SIG-M5 treated with dmso at 0.1 percent for 504 hours (cell line): ENCODE data around the gene DUS3L.

ENCODE experiments used
- DNase-seq: peaks from one replicate; lab custom pipeline; 2025; ENCODE audit not compliant: unreplicated experiment; lab: John Stamatoyannopoulos, UW

The DUS3L gene

GRCh38 chr19:5790559-5791520, at the start of gene DUS3L:
DUS3L (minus strand) TSS chr19:5791163; CDS start chr19:5791141, 22 bp downstream.
- peak; percentile 96 for DNase-seq

- DNase-seq = no peak
Observed at GRCh38 chr19:5839065-5840017, 48.4 kb upstream of the DUS3L start, which contains the start of gene FUT6. FUT6 (minus strand) TSS chr19:5839702; CDS start chr19:5832567, 7,135 bp downstream.

- no peak for DNase-seq
Observed at GRCh38 chr19:5838353-5839064, 47.5 kb upstream of the DUS3L start.

- DNase-seq = no peak
Observed at GRCh38 chr19:5837761-5838352, 46.9 kb upstream of the DUS3L start.

GRCh38 chr19:5832527-5833216, 41.7 kb upstream of the DUS3L start:
- DNase-seq = no peak

- no peak for DNase-seq
Observed at GRCh38 chr19:5832061-5832460, 41.1 kb upstream of the DUS3L start.

GRCh38 chr19:5831159-5831558, 40.2 kb upstream of the DUS3L start:
- DNase-seq = no peak

GRCh38 chr19:5829567-5830310, 38.8 kb upstream of the DUS3L start:
- no peak for DNase-seq

GRCh38 chr19:5828661-5829566, 38.0 kb upstream of the DUS3L start:
- no peak for DNase-seq

GRCh38 chr19:5827891-5828660, 37.1 kb upstream of the DUS3L start:
- peak; percentile 90 for DNase-seq

- no peak for DNase-seq
Observed at GRCh38 chr19:5827342-5827890, 36.5 kb upstream of the DUS3L start.

- peak; percentile 27 for DNase-seq
Observed at GRCh38 chr19:5826531-5827341, 35.8 kb upstream of the DUS3L start.

GRCh38 chr19:5825178-5825577, 34.2 kb upstream of the DUS3L start:
- DNase-seq = no peak

- no peak for DNase-seq
Observed at GRCh38 chr19:5824751-5825150, 33.8 kb upstream of the DUS3L start.

GRCh38 chr19:5823579-5824281, 32.8 kb upstream of the DUS3L start:
- DNase-seq = no peak
